Endometrium (tissue), 2 donors: ENCODE measurements around the gene YBEY.
"Not testable (repeated sequence)": the region's sequence is repeated elsewhere in the genome, so short reads cannot be mapped to it uniquely, and the experiment has no call there.

Experiments
- FAIRE-seq: peaks from 2 replicates; lab custom pipeline; 2012; peaks lifted over from hg19 to GRCh38; lab: Jason Lieb, UNC
- donor health status: control.
- donor health status: control.

The YBEY gene

DNA sequence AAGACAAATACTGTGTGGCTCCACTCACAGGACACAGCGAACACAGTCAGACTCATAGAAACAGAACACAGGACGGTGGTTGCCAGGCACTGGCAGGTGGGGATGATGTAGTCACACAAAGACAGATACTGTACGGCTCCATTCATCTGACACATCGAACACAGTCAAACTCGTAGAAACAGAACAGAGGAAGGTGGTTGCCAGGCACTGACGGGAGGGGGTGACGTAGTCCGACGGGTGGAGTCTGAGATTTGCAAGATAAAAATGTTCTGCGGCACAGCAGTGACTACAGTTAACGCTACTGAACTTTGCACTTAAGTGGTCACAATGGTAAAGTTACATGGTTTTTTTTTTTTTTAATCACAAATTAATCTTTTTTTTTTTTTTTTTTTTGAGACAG, 18.8 kb downstream of the YBEY start:
- no peak for FAIRE-seq

DNA sequence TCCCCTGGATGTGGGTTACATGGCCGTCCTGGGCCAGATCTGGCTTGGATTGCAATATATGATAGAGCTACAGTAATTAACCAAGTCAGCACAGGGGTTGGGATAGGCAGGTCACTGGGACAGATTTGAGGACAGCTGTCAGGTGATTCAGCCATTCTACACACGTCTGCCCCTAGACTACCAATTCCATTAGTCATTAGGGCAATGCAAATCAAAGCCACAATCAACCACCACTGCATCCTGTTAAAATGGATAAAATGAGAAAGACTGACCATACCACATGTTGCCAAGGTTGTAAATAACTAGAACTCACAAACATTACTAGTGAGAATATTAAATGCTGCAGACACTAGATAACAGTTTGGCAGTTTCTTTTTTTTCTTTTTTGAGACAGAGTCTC, 21.5 kb downstream of the YBEY start:
- no peak for FAIRE-seq

DNA sequence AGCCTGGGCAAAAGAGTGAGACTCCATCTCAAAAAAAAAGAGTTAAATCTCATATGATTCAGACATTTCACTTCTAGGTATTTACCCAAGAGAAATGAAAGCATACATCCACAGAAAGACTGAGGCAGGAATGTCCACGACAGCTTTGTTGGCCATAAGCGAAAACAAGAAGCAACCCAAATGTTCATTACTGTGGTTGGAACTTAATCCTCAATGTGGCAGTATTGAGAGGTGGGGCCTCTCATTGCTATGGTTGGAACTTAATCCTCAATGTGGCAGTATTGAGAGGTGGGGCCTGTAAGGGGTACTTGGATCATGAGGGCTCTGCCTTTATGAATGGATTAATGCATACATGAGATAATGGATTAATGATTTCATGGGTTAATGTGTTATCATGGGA, 22.3 kb downstream of the YBEY start:
- FAIRE-seq = no peak

DNA sequence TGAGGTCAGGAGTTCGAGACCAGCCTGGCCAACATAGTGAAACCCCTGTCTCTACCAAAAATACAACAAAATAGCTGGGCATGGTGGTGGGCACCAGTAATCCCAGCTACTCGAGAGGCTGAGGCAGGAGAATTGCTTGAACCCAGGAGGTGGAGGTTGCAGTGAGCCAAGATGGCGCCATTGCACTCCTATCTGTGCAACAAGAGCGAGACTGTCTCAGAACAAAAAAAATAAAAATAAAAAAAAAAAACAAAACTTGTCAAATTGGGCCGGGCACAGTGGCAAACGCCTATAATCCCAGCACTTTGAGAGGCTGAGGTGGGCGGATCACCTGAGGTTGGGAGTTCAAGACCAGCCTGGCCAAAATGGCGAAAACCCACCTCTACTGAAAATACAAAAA, 24.1 kb downstream of the YBEY start:
- FAIRE-seq = not testable (repeated sequence)

DNA sequence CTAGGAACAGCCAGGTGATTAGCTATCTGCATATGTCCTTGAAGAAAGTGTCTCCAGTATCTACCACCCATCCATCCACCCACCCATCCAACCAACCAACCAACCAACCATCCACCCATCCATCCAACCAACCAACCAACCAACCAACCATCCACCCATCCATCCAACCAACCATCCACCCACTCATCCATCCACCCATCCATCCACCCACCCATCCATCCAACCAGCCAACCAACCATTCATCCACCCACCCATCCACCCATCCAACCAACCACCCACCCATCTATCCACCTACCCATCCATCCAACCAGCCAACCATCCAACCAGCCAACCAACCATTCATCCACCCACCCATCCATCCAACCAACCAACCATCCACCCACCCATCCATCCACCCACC, 25.4 kb downstream of the YBEY start:
- no peak for FAIRE-seq

DNA sequence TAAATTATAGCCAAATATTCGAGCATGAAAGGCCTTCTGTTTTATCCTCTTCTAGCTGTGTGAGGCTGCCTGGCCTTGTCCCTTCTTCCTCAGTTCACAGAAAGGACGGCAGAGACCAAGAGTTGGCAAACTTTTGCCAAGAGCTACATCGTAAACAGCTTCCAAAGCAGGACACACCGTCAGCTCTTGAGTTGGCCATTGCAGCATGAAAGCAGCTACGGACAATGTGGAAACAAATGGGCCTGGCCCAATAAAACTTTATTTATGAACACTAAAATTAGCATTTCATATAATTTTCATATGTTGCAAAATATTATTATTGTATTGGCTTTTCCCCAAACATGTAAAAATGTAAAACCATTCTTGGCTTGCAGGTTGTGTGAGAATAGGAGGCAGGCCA, 26.8 kb downstream of the YBEY start:
- no peak for FAIRE-seq

DNA sequence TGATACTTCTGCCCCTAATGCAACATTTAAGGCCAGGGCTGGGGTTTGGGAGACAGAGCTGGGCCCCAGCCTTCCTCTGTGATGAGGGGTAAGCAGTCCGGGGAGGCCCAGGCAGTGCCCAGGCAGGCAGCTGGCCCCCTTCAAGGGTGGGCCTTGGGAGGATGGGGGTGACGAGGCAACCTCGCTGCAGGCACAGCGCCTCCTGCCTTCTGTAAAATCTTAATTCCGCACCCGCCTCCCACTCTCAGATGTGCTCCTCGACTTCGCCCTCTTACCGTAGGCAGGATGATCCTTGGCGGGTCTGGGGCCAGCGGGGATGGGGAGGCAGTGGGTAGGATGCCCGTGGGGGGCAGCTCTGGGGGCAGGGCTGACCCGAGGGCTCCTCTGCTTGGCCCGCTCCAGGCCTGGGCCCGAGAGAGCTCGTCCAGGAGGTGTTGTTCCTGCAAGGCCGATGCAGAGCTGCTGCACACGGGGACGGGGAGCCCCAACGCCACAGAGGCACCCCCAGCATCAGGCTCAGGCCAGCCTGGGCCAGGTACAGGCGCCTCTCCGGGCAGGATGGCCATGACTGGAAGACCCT, 28.4 kb downstream of the YBEY start:
- FAIRE-seq = no peak

DNA sequence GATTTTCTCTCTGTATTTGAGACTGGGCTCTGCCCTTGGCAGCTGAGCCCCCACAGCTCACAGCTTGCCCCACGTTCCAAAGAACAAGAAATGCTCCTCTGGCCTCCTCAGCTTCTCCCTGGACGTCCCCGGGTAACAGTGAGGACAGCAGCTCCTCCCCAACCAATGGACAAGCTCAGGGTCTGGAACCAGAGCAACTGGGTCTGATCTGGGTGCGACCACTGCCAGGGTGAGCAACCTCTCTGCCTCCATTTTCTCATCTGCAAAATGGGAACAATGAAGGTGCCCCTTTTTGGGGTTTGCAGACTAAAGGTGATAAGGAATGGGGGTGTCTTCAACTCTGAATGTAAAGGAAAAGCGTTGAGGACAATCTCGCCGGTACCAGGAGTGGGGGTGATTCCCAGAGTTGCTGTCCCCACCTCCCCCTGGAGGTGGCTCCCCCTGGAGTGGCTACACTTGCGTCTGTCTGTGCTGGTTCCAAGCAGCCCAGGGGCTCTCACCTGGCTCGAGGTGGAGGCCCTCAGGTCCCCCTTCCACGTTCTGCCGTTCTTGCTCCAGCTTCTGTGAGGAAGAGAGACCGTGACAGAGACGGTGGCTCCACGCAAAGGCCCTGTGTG, 30.7 kb downstream of the YBEY start:
- FAIRE-seq = no peak

DNA sequence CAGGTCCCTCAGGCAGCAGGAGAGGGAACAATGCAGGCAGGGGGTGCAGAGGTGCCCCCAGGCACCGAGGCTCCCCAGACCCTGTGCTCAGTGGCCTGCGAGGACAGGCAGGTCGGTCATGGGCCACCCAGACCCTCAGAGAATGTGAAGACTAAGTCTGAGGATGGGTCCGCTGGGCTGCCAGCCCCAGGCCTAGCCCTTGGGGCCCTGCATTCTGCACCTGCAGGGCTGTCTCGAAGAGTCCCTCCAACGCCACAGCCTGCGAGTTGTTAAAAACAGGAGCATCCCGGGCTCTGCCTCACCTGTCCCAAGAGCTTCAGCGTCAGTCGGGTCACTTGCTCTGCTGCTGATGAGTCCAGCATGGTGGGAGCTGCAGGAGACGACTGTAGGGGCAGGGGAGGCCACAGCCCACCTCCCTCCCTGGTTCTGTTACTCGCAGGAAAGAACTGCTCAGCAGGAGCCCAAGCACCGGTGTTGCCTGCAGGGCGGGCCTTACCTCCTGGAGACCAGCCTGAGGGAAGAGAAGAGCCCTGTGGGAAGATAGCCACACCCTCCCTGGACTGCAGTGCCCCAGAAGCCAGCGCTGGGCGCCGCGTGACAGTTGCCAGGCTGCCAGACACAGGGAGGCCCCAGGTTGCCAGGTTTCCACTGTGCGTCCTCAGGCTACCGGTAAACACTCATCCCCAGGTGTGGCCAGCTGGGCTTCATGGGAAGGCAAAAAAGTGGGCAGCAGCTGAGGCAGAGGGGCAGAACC, 31.7 kb downstream of the YBEY start:
- no peak for FAIRE-seq

DNA sequence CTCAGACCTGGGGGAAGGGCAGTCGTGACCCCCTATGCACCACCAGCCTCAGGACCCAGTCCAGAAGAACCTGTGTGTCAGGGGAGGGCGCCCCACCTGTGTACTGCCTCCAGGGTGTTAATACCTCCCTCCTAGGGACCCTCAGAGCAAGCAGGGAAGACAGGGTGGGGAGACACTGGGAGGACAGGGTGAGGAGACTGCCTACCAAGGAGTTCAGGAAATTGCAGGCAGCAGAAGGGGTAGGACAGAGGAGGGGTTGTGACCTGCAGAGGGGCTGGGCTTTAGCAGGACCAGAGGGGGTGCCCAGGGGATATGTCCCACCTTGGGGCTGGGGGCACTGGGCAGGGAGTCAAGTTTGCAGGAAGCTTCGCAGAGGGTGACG, 32.3 kb downstream of the YBEY start:
- no peak for FAIRE-seq

DNA sequence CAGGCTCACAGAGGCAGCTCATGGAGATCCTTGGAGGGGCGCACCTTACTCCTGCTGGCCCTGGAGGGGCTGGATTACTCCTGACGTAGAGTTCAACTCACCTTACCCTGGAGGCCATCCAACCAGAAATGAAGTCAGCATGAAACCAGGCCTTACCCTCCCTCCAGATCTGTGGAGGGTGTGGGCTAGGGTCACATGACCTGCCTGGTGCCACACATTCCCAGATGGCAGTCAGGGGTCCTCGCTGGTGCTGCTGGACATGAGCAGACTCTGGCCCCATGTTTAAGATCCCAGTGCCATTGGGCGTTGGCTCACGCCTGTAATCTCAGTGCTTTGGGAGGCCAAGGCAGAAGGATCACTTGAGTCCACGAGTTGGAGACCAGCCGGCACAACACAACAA, 33.0 kb downstream of the YBEY start:
- no peak for FAIRE-seq

DNA sequence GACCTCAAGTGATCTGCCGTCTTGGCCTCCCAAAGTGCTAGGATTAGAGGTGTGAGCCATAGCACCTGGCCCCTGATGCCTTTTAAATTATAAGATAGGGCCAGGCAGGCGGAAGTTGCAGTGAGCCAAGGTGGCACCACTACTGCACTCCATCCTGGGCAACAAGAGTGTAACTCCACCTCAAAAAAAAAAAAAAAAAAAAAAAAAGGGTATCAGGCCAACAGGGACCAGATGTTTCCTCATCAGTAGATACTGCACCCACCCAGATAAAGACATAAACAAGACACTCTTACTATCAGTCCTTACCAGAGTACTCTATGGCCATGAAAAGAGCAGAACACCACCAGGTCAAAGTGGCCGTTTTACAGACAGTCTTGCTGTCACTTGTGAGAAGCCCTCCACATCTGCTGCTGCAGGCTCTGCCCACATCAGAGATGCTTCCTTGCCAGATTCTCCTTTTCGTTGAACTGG, 34.2 kb downstream of the YBEY start:
- FAIRE-seq = no peak

DNA sequence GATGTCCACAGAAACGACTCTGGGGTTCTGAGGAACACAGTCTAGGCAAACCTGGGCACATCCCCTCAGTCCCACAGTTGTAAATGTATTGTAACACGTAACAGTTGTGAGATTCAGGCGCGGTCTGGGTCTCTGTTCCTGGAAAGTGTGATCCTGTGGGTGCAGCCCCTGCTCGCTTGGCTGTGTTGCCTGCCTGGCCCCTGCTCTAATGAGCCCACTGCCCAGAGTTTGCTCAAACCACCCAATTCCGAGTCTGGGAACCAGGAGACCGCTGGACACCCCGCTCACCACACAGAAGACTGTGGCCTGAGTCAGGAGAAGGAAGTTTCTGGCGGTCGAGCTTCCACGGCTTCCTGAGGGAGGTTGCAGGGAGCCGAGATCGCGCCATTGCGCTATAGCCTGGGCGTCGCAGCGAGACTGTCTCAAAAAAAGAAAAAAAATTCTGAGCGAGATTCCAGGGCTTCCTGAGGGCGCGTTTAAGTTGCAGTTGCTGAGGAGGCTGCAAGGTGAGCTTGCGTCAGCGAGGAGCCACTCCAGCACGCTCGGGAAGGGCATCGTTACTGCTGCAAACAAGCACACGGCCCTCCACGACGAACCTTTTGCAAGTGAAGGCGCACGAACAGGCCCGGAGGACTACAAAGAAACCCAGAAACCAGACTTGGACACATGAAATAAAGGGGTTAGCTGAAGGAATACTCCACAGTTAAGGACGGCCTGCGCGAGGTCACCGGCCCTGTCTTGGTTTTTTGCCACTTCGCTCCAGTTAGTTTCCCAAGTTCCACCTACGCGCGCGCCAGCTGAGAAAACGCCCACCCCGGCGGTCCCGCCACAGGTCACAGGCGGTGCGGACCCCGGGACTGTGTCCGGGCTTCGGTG, 36.4 kb downstream of the YBEY start:
- FAIRE-seq = no peak

DNA sequence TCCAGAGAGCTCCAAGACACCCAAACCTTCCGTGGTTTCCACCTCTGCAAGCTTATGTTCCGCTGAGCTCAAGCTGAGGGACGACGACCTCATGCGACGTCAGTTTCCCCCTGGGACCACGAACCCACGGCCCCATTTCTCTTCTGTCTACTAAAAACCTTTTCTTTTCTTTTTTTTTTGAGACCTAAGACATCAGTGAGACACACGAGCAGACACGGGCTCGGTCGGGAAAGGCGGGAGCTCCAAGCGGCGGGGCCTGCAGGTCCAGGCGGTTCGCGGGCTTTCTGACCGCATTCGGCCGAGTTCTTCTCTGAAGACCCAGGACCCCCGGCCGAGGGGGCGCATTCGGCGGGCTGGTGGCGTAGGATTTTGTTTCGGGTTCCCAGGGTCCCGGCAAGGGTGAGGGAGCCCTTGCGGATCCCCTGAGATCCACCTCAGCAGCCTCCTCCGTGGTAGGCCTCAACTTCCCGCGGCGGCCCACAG, 37.1 kb downstream of the YBEY start:
- no peak for FAIRE-seq

DNA sequence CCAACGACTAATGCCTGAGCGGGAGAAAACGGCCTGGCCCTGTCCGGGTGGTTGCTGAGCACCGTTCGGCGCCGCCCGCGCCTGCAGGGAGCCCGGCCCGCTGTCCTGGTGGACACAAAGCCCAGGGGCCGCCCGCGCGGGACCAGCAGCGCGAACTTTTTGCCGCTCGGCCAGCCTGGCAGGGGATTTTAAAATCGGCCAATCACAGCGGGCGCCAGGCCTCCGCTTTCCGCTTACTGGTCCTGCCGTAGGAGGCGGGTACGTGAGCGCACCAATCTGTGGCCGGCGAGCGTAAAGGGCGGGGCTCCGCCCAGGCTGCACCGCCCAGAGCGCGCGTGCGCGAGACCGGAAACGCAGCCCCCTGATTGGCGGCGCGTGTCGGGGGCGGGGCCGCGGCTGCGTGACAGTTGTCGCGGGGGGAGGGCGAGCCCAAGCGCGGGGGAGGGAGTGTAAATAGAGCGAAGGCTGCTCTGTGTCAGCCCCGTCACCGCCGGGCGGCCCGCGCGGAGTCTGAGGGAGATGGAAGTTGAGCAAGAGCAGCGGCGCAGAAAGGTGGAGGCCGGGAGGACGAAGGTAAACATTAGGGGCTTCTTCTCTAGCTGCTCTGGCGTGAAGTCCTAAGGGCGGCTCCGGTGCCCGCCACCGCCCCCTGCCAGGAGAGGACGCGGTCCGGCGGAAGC, 37.7 kb downstream of the YBEY start, which contains the start of the genes C21orf58 and PCNT:
Gene C21orf58 (minus strand): TSS at position 161 of the 680 bp plus-strand sequence. CDS start 1,132 bp downstream, outside the sequence.
Gene PCNT (plus strand): TSS at position 447 of the 680 bp plus-strand sequence. CDS start 73 bp downstream, at position 520.
- FAIRE-seq = no peak

DNA sequence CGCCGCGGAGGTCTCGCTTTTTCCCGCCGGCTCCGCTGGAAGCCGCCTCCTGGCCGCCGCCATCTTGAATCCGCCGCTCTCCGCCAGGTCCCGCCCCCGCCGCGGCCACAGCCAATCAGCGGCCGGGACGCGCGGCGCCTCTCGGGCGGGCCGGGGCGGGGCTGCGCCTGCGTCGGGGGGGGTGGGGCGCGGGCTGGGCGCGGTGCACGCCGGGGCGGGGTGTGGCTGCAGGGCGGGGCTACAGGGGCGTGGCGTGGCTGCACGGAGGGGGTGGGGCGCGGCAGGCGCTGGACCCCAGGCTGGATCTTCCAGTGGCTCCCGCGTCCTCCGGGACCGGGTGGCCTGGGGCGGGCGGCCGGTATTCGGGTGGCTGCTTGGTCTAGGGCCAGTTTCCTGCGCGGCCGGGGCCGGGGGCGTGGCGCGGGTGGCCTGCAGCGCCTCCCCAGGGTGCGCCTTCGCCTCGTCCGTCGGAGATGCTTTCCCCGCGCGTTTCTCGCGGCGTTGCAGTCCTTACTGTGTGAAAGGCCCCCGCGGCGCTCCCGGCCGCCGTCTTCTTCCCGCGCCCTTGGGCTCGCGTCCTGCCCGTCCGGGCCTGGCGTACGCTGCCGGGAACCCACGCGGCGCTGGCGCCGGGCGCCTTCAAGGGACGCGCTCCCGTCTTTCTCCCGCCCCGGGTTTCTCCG, 38.4 kb downstream of the YBEY start:
- no peak for FAIRE-seq

DNA sequence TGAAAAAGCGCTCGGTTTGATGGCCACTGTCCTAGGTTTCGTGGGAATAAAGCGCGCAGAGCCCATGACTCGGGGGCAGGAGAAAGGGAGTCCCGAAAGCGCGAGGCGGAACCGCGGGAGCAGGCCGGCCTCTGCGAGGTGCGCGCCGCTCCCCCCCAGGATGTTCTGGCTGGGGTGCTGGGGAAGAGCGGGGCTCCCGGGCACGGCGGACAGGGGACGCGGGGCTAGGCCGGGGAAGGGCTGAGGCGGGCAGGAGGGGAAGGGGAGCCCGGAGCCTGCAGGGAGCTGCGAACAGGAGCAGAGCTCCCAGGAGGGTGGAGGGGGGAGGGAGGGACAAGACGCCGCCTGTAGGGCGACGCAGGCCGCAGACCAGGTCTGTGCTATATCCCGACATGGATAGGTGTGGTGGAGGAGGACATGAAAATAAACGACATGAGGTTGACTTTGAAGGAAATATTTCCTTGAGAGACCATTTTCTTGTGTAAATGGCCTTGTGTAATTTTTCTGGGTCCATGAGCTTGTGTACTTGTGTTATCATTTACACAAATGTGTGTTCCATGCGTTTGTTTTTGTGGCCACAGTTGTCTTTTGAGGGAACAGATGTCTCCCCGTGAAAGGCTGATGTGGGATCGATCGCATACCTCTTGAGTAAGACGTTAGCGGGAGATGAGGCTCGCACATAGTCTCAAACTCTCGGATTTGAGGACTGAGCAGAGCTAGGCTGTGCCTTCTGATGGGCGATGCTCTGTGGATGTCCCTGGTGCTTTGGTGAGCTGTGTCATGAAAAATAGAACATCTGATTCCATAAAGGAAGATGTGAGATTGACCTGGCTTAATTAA, 39.2 kb downstream of the YBEY start:
- FAIRE-seq = no peak

DNA sequence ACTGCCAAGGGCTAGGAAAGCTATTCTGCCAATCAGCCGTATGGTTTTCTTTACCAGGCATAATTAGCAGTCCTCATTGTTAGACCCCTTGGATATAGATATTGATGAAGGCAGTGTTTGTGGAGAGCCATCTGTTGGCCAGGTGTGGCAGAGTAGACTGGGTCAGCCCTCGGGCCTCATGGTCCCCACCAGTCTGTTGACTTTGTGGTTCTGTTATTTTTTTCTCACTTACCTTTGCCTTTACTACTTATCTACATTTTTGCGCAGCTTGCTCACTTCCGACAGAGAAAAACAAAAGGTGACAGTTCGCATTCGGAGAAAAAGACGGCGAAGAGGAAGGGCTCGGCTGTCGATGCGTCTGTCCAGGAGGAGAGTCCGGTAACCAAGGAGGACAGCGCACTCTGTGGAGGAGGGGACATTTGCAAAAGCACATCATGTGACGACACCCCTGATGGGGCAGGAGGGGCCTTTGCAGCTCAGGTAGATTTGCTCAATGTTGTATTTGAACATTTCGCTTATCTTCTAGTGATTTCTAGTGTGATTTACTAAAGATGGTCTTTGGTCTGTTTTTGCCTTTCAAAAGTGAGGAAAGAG, 40.1 kb downstream of the YBEY start:
- no peak for FAIRE-seq

DNA sequence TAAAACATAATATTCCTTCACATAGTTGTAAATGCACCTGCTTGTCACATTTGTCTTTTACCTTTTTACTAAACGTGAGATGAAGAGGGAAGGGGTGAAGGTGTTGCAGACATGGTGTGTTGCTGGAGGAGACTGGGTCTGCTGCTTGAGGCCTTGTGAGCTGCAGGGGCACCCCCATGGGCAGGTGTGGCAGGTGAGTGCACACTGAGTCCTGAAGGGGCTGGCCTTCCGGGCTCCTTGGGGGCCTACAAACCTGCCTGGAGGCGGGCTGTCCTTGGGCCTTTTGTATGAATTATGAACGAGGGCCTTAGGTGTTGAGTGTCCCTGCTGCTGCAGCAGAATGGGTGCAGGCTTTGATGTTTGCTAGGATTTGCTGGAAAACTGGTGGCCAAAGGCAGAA, 41.6 kb downstream of the YBEY start:
- no peak for FAIRE-seq

DNA sequence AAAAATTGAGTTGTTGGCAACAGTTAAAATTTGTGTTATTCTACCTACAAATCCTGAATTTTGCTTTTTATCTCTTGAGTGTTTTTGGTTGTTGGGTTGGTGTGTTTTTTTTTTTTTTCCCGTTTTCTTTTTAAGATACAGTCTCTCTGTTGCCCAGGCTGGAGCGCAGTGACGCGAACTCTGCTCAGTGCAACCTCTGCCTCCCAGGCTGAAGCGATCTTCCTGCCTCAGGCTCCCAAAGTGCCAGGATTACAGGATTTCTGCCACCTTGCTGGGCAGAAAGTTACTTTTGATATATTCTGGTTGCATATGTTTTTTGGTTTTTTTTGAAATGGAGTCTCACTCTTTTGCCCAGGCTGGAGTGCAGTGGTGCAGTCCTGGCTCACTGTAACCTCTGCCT, 42.0 kb downstream of the YBEY start:
- FAIRE-seq = no peak
